ENCODE measurements around the gene HPSE. TPM values are rescaled to one million over a fixed set of nuclear protein-coding genes. Genes with fewer than 3 reads are reported as not detected.
"Not testable (repeated sequence)": the region's sequence is repeated elsewhere in the genome, so short reads cannot be mapped to it uniquely, and the experiment has no call there.

The HPSE gene
- total and polyA plus RNA-seq, 2 donors (not counting 1 experiment from before 2014, with no cell fraction given) = 0.17 to 0.26 TPM

- Histone ChIP-seq H3K79me2 (ENCODE audit: control insufficient read depth, insufficient read depth, low read length) (no peaks in the 10 kb centered on the region), H3K27me3 (ENCODE audit: control insufficient read depth, insufficient read depth, low read length) (no peaks in the 10 kb centered on the region), H3K4me1 (ENCODE audit: control insufficient read depth, extremely low read depth, insufficient read depth, low read length) (no peaks in the 10 kb centered on the region), H3K27ac (ENCODE audit: insufficient read depth, low read length) (no peak overlapping the region), H2AFZ (ENCODE audit: low read length) (no peak overlapping the region), H3K36me3 (ENCODE audit: control insufficient read depth, insufficient read depth, low read length) (no peaks in the 10 kb centered on the region), H3K9ac (ENCODE audit: insufficient read depth, low read length) (no peak overlapping the region), H4K20me1 (ENCODE audit: control insufficient read depth, extremely low read depth, insufficient read depth, low read length) (no peaks in the 10 kb centered on the region), H3K4me3 (replicated peaks in 1 of 4; ENCODE audit: control extremely low read depth in 1 of 4, insufficient read depth in 1 of 4, low read depth in 3 of 4, low read length in 4 of 4) (no peak overlapping the region), H3K4me2 (ENCODE audit: extremely low read depth, insufficient read depth, low read length) (no peak overlapping the region), H3K9me3 (ENCODE audit: control insufficient read depth, insufficient read depth, low read depth, low read length) (no peaks in the 10 kb centered on the region)
- DNase-seq (ENCODE audit: low read depth in 2 of 2) = no peak
- TF ChIP-seq EZH2 (IDR thresholded peaks at IDR 0.05; ENCODE audit: low read length, missing control alignments) (no peak), CTCF (conservative IDR thresholded peaks at IDR 0.05 in 1 of 2, IDR thresholded peaks at IDR 0.05 in 1 of 2; ENCODE audit: low read depth in 1 of 2, low read length in 2 of 2) (no peak)
Observed at GRCh38 chr4:83326546-83326945, 8.1 kb downstream of the HPSE start.

- not testable (repeated sequence) for H3K27ac ChIP-seq (ENCODE audit: insufficient read depth, low read length); H3K9me3 ChIP-seq (ENCODE audit: control insufficient read depth, insufficient read depth, low read depth, low read length); H3K4me3 ChIP-seq (replicated peaks in 1 of 4; ENCODE audit: control extremely low read depth in 1 of 4, insufficient read depth in 1 of 4, low read depth in 3 of 4, low read length in 4 of 4); H3K36me3 ChIP-seq (ENCODE audit: control insufficient read depth, insufficient read depth, low read length); H3K79me2 ChIP-seq (ENCODE audit: control insufficient read depth, insufficient read depth, low read length); H3K27me3 ChIP-seq (ENCODE audit: control insufficient read depth, insufficient read depth, low read length); H2AFZ ChIP-seq (ENCODE audit: low read length); H3K4me1 ChIP-seq (ENCODE audit: control insufficient read depth, extremely low read depth, insufficient read depth, low read length); H4K20me1 ChIP-seq (ENCODE audit: control insufficient read depth, extremely low read depth, insufficient read depth, low read length); DNase-seq (ENCODE audit: low read depth in 2 of 2); H3K9ac ChIP-seq (ENCODE audit: insufficient read depth, low read length); H3K4me2 ChIP-seq (ENCODE audit: extremely low read depth, insufficient read depth, low read length)
Observed at GRCh38 chr4:83325306-83325705, 9.3 kb downstream of the HPSE start.

- no peak overlapping the region for H3K27ac ChIP-seq (ENCODE audit: insufficient read depth, low read length)
- H4K20me1 ChIP-seq (ENCODE audit: control insufficient read depth, extremely low read depth, insufficient read depth, low read length) = no peaks in the 10 kb centered on the region
- no peaks in the 10 kb centered on the region for H3K36me3 ChIP-seq (ENCODE audit: control insufficient read depth, insufficient read depth, low read length)
- H3K27me3 ChIP-seq (ENCODE audit: control insufficient read depth, insufficient read depth, low read length) = no peaks in the 10 kb centered on the region
- H3K9me3 ChIP-seq (ENCODE audit: control insufficient read depth, insufficient read depth, low read depth, low read length) = no peaks in the 10 kb centered on the region
- no peak for TF ChIP-seq CTCF (conservative IDR thresholded peaks at IDR 0.05 in 1 of 2, IDR thresholded peaks at IDR 0.05 in 1 of 2; ENCODE audit: low read depth in 1 of 2, low read length in 2 of 2)
- no peak for TF ChIP-seq EZH2 (IDR thresholded peaks at IDR 0.05; ENCODE audit: low read length, missing control alignments)
- H3K79me2 ChIP-seq (ENCODE audit: control insufficient read depth, insufficient read depth, low read length) = no peaks in the 10 kb centered on the region
- no peak overlapping the region for H3K4me2 ChIP-seq (ENCODE audit: extremely low read depth, insufficient read depth, low read length)
- H2AFZ ChIP-seq (ENCODE audit: low read length) = no peak overlapping the region
- no peak for DNase-seq (ENCODE audit: low read depth in 2 of 2)
- H3K9ac ChIP-seq (ENCODE audit: insufficient read depth, low read length) = no peak overlapping the region
- H3K4me3 ChIP-seq (replicated peaks in 1 of 4; ENCODE audit: control extremely low read depth in 1 of 4, insufficient read depth in 1 of 4, low read depth in 3 of 4, low read length in 4 of 4) = no peak overlapping the region
- H3K4me1 ChIP-seq (ENCODE audit: control insufficient read depth, extremely low read depth, insufficient read depth, low read length) = no peaks in the 10 kb centered on the region
Observed at GRCh38 chr4:83323136-83323535, 11.5 kb downstream of the HPSE start.

All from fibroblast of lung (primary cell).